Vagina (tissue), 2 donors: ENCODE results near the gene DIP2A. TPM values are rescaled to one million over a fixed set of nuclear protein-coding genes. Genes with fewer than 3 reads are reported as not detected.
"Not testable (repeated sequence)": the region's sequence is repeated elsewhere in the genome, so short reads cannot be mapped to it uniquely, and the experiment has no call there.

Experiments used
- DNase-seq, 2 donors: peaks; one replicate each; pipeline ENCODE4 v3.0.0-alpha.2; 2017; ENCODE audit errors: extremely low spot score in 2 of 2
- H3K27ac ChIP-seq: fragments of 200-600 bp; sonication (generic); one replicate; pipeline ENCODE4 v1.5.1; 2019
- H3K27me3 ChIP-seq: fragments of 200-600 bp; sonication (generic); one replicate; pipeline ENCODE4 v1.5.1; 2019
- H3K36me3 ChIP-seq, 2 donors: fragments of 200-600 bp; sonication (generic); one replicate each; pipeline ENCODE4 v1.5.1; 2017 to 2019
- H3K4me1 ChIP-seq: fragments of 200-600 bp; sonication (generic); one replicate; pipeline ENCODE4 v1.5.1; 2019
- H3K4me3 ChIP-seq, 2 donors: fragments of 200-600 bp; sonication (generic); 1 replicate in 1 of 2; 2 replicates in 1 of 2; pipeline ENCODE4 v1.5.1; 2016 to 2019
- H3K9me3 ChIP-seq: fragments of 200-600 bp; sonication (generic); one replicate; pipeline ENCODE4 v1.5.1; 2019
- CTCF ChIP-seq, 3 experiments: fragments of 450-650 bp in 2 of 3; fragments of 200-600 bp in 1 of 3; sonication (generic) in 1 of 3; IDR thresholded peaks; one replicate each; pipeline ENCODE4 v1.5.1; 2017 to 2019; ENCODE audit warnings: antibody characterized with exemption in 3 of 3, mild to moderate bottlenecking in 2 of 3, moderate library complexity in 2 of 3
- POLR2A ChIP-seq, 2 donors: fragments of 450-650 bp; IDR thresholded peaks; one replicate each; pipeline ENCODE4 v1.6.1; 2017; ENCODE audit warnings: antibody characterized with exemption in 2 of 2, mild to moderate bottlenecking in 2 of 2, moderate library complexity in 2 of 2
- POLR2AphosphoS5 ChIP-seq, 2 donors: sonication (generic); formaldehyde crosslinking; IDR thresholded peaks; one replicate each; pipeline ENCODE4 v1.9.0; 2017; ENCODE audit warnings: antibody characterized with exemption in 2 of 2, mild to moderate bottlenecking in 2 of 2, low read depth in 1 of 2; ENCODE audit not compliant: insufficient read depth in 1 of 2
- intact Hi-C: fragments of 100-400 bp; cut with DNase I; formaldehyde crosslinking; loops from one replicate; pipeline ENCODE4 v1.15.1; 2023
- total RNA-seq: library from RNA; depleted of rRNA; stranded (reverse); fragments of >200 nt; gene quantifications from one replicate; pipeline ENCODE4 v1.2.3, GENCODE V29; 2016

Gene DIP2A
- total RNA-seq, 1 donor from 2014 or later = 46.2 TPM

GRCh38 chr21:46518983-46519583 is 60.4 kb downstream of the DIP2A start:
- Histone ChIP-seq H3K36me3 (peaks cover 0 to 17% of the 10 kb centered on the region in 2 donors), H3K27me3 (no peaks in the 10 kb centered on the region), H3K9me3 (no peaks in the 10 kb centered on the region), H3K27ac (no peak overlapping the region), H3K4me1 (peaks cover 8% of the 10 kb centered on the region), H3K4me3 (no peak overlapping the region)
- DNase-seq = no peak
- no peak for TF ChIP-seq POLR2A (IDR thresholded peaks at IDR 0.05)
- no peak for TF ChIP-seq POLR2AphosphoS5 (IDR thresholded peaks at IDR 0.05; ENCODE audit: insufficient read depth in 1 of 2, low read depth in 1 of 2)
- TF ChIP-seq CTCF (IDR thresholded peaks at IDR 0.05) = no peak
- intact Hi-C loops = no loop called here

- H3K27ac ChIP-seq, H3K4me3 ChIP-seq, intact Hi-C loops, H3K27me3 ChIP-seq, H3K9me3 ChIP-seq, DNase-seq, H3K4me1 ChIP-seq: not testable (repeated sequence)
- H3K36me3 ChIP-seq = peaks cover 5 to 19% of the 10 kb centered on the region in 2 donors
These were observed 68.7 kb downstream of the DIP2A start for GRCh38 chr21:46527393-46527792.

- intact Hi-C loops = no loop called here
- Histone ChIP-seq H3K9me3 (no peaks in the 10 kb centered on the region), H3K27me3 (no peaks in the 10 kb centered on the region), H3K27ac (no peak overlapping the region), H3K4me3 (no peak overlapping the region), H3K4me1 (no peaks in the 10 kb centered on the region), H3K36me3 (peaks cover 5 to 23% of the 10 kb centered on the region in 2 donors)
- no peak for DNase-seq
- no peak for TF ChIP-seq CTCF (IDR thresholded peaks at IDR 0.05)
- TF ChIP-seq POLR2A (IDR thresholded peaks at IDR 0.05) = no peak
- TF ChIP-seq POLR2AphosphoS5 (IDR thresholded peaks at IDR 0.05; ENCODE audit: insufficient read depth in 1 of 2, low read depth in 1 of 2) = no peak
These were observed 69.1 kb downstream of the DIP2A start for GRCh38 chr21:46527801-46528200.

GRCh38 chr21:46532080-46532479 is 73.4 kb downstream of the DIP2A start:
- TF ChIP-seq POLR2A (IDR thresholded peaks at IDR 0.05) (no peak), POLR2AphosphoS5 (IDR thresholded peaks at IDR 0.05; ENCODE audit: insufficient read depth in 1 of 2, low read depth in 1 of 2) (no peak)
- no peak overlapping the region for H3K4me3 ChIP-seq
- intact Hi-C loops = no loop called here
- peaks cover 5 to 44% of the 10 kb centered on the region in 2 donors for H3K36me3 ChIP-seq
- no peaks in the 10 kb centered on the region for H3K9me3 ChIP-seq
- no peaks in the 10 kb centered on the region for H3K27me3 ChIP-seq
- H3K4me1 ChIP-seq = no peaks in the 10 kb centered on the region
- no peak for DNase-seq
- H3K27ac ChIP-seq = no peak overlapping the region

- no peak overlapping the region for H3K27ac ChIP-seq
- peaks cover 0 to 76% of the 10 kb centered on the region in 2 donors for H3K36me3 ChIP-seq
- intact Hi-C loops = no loop called here
- no peaks in the 10 kb centered on the region for H3K27me3 ChIP-seq
- TF ChIP-seq POLR2AphosphoS5 (IDR thresholded peaks at IDR 0.05; ENCODE audit: insufficient read depth in 1 of 2, low read depth in 1 of 2) = no peak
- H3K4me3 ChIP-seq = no peak overlapping the region
- DNase-seq = no peak
- no peaks in the 10 kb centered on the region for H3K9me3 ChIP-seq
- no peaks in the 10 kb centered on the region for H3K4me1 ChIP-seq
These were observed 78.3 kb downstream of the DIP2A start for GRCh38 chr21:46537026-46537425.

- intact Hi-C loops = no loop called here
- H3K9me3 ChIP-seq = no peaks in the 10 kb centered on the region
- no peak for TF ChIP-seq POLR2A (IDR thresholded peaks at IDR 0.05)
- no peak for TF ChIP-seq POLR2AphosphoS5 (IDR thresholded peaks at IDR 0.05; ENCODE audit: insufficient read depth in 1 of 2, low read depth in 1 of 2)
- no peak for TF ChIP-seq CTCF (IDR thresholded peaks at IDR 0.05)
These were observed 79.6 kb downstream of the DIP2A start for GRCh38 chr21:46538262-46538661.

More at GRCh38 chr21:46538262-46538661, 79.6 kb downstream of the DIP2A start:
- DNase-seq = no peak
- no peak overlapping the region for H3K4me3 ChIP-seq
- H3K4me1 ChIP-seq = no peaks in the 10 kb centered on the region
- H3K27me3 ChIP-seq = no peaks in the 10 kb centered on the region
- no peak overlapping the region for H3K27ac ChIP-seq
- H3K36me3 ChIP-seq = peaks cover 0 to 78% of the 10 kb centered on the region in 2 donors
